ENCODE data around the gene ZNF512. TPM values are rescaled to one million over a fixed set of nuclear protein-coding genes. Genes with fewer than 3 reads are reported as not detected.
A peak's percentile ranks its signal among the peaks of the same experiment; 100 is the strongest.

Gene ZNF512
- total and polyA plus RNA-seq, 2 of the 13 experiments (the other 11 are each of a cell fraction or from before 2014, with no cell fraction given): 29.8 to 31.0 TPM

GRCh38 chr2:27628767-27629709, 46.2 kb downstream of the ZNF512 start, which contains the start of the genes CCDC121 and GPN1 (continued):
- TF ChIP-seq MXD4 (CRISPR knock-in tag; IDR thresholded peaks at IDR 0.05) (peak; percentile 94), ZEB1 (IDR thresholded peaks at IDR 0.05; ENCODE audit: insufficient replicate concordance, low read depth) (peak; percentile 50), ZMAT3 (CRISPR knock-in tag; conservative IDR thresholded peaks at IDR 0.05) (peak; percentile 85), ZNF589 (CRISPR knock-in tag; conservative IDR thresholded peaks at IDR 0.05) (peak; percentile 82; the same call in 1 of the 2 replicates), ZNF614 (CRISPR knock-in tag; IDR thresholded peaks at IDR 0.05; ENCODE audit: borderline replicate concordance) (peak; percentile 83; the same call in 1 of the 2 replicates), ZNF761 (CRISPR knock-in tag; conservative IDR thresholded peaks at IDR 0.05) (0 out of 2 replicates have a peak, but pooled peaks have one; percentile 75), ZNF530 (CRISPR knock-in tag; IDR thresholded peaks at IDR 0.05; ENCODE audit: low read depth) (no peak), ZNF781 (CRISPR knock-in tag; IDR thresholded peaks at IDR 0.05; ENCODE audit: borderline replicate concordance, not compliant biosample characterization) (peak; percentile 89), PHF5A (CRISPR knock-in tag; IDR thresholded peaks at IDR 0.05; ENCODE audit: low read depth, unreplicated experiment) (peak; percentile 75), ZNF562 (CRISPR knock-in tag; IDR thresholded peaks at IDR 0.05; ENCODE audit: borderline replicate concordance) (no peak), ZNF331 (CRISPR knock-in tag; IDR thresholded peaks at IDR 0.05) (peak; percentile 85), ZNF326 (CRISPR knock-in tag; IDR thresholded peaks at IDR 0.05; ENCODE audit: borderline replicate concordance) (no peak), ZNF276 (CRISPR knock-in tag; IDR thresholded peaks at IDR 0.05; ENCODE audit: low read depth) (no peak), E2F5 (CRISPR knock-in tag; conservative IDR thresholded peaks at IDR 0.05) (no peak; the same call in 1 of the 2 replicates)
- TF ChIP-seq, protein P1, sequence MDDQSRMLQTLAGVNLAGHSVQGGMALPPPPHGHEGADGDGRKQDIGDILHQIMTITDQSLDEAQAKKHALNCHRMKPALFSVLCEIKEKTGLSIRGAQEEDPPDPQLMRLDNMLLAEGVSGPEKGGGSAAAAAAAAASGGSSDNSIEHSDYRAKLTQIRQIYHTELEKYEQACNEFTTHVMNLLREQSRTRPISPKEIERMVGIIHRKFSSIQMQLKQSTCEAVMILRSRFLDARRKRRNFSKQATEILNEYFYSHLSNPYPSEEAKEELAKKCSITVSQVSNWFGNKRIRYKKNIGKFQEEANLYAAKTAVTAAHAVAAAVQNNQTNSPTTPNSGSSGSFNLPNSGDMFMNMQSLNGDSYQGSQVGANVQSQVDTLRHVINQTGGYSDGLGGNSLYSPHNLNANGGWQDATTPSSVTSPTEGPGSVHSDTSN (CRISPR knock-in tag; IDR thresholded peaks at IDR 0.05; ENCODE audit: borderline replicate concordance): 0 out of 2 replicates have a peak, but pooled peaks have one; percentile 26
- TF ChIP-seq, protein P2, sequence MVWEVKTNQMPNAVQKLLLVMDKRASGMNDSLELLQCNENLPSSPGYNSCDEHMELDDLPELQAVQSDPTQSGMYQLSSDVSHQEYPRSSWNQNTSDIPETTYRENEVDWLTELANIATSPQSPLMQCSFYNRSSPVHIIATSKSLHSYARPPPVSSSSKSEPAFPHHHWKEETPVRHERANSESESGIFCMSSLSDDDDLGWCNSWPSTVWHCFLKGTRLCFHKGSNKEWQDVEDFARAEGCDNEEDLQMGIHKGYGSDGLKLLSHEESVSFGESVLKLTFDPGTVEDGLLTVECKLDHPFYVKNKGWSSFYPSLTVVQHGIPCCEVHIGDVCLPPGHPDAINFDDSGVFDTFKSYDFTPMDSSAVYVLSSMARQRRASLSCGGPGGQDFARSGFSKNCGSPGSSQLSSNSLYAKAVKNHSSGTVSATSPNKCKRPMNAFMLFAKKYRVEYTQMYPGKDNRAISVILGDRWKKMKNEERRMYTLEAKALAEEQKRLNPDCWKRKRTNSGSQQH (CRISPR knock-in tag; IDR thresholded peaks at IDR 0.05; ENCODE audit: low read depth): peak; percentile 92; the same call in 1 of the 2 replicates
- TF ChIP-seq, protein P3, sequence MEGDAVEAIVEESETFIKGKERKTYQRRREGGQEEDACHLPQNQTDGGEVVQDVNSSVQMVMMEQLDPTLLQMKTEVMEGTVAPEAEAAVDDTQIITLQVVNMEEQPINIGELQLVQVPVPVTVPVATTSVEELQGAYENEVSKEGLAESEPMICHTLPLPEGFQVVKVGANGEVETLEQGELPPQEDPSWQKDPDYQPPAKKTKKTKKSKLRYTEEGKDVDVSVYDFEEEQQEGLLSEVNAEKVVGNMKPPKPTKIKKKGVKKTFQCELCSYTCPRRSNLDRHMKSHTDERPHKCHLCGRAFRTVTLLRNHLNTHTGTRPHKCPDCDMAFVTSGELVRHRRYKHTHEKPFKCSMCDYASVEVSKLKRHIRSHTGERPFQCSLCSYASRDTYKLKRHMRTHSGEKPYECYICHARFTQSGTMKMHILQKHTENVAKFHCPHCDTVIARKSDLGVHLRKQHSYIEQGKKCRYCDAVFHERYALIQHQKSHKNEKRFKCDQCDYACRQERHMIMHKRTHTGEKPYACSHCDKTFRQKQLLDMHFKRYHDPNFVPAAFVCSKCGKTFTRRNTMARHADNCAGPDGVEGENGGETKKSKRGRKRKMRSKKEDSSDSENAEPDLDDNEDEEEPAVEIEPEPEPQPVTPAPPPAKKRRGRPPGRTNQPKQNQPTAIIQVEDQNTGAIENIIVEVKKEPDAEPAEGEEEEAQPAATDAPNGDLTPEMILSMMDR (CRISPR knock-in tag; IDR thresholded peaks at IDR 0.05): 0 out of 2 replicates have a peak, but pooled peaks have one; percentile 23
